ENCODE results near the gene SLC26A6. TPM values are rescaled to one million over a fixed set of nuclear protein-coding genes. Genes with fewer than 3 reads are reported as not detected.

The SLC26A6 gene
- total RNA-seq, 1 experiment from 2014 or later = 44.9 TPM

- TF ChIP-seq EZH2 (IDR thresholded peaks at IDR 0.05; ENCODE audit: low read length, unreplicated experiment) (no peak), EZH2phosphoT487 (IDR thresholded peaks at IDR 0.05; ENCODE audit: borderline replicate concordance, low read length) (no peak)
- TF ChIP-seq, protein P1, sequence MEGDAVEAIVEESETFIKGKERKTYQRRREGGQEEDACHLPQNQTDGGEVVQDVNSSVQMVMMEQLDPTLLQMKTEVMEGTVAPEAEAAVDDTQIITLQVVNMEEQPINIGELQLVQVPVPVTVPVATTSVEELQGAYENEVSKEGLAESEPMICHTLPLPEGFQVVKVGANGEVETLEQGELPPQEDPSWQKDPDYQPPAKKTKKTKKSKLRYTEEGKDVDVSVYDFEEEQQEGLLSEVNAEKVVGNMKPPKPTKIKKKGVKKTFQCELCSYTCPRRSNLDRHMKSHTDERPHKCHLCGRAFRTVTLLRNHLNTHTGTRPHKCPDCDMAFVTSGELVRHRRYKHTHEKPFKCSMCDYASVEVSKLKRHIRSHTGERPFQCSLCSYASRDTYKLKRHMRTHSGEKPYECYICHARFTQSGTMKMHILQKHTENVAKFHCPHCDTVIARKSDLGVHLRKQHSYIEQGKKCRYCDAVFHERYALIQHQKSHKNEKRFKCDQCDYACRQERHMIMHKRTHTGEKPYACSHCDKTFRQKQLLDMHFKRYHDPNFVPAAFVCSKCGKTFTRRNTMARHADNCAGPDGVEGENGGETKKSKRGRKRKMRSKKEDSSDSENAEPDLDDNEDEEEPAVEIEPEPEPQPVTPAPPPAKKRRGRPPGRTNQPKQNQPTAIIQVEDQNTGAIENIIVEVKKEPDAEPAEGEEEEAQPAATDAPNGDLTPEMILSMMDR (conservative IDR thresholded peaks at IDR 0.05; ENCODE audit: low read depth, low read length) = no peak
- H3K9me3 ChIP-seq (ENCODE audit: low read length) = no peaks in the 10 kb centered on the region
- no peaks in the 10 kb centered on the region for H3K36me3 ChIP-seq (ENCODE audit: low read depth, low read length)
- H4K20me1 ChIP-seq (ENCODE audit: low read length) = no peaks in the 10 kb centered on the region
- H3K4me1 ChIP-seq (ENCODE audit: insufficient read depth, low read length) = peaks cover 9% of the 10 kb centered on the region
- ChIA-PET CTCF (no interaction called here), POLR2A (ENCODE audit: unreplicated experiment) (no interaction called here)
- ATAC-seq = no peak
- no peak overlapping the region for H3K4me2 ChIP-seq (ENCODE audit: low read length)
- no peak overlapping the region for H3K4me3 ChIP-seq (ENCODE audit: low read length)
- H3K9ac ChIP-seq (ENCODE audit: low read length) = no peak overlapping the region
- DNase-seq = no peak
- no peaks in the 10 kb centered on the region for H3F3A ChIP-seq (ENCODE audit: low read length, unreplicated experiment)
- H3K79me2 ChIP-seq (ENCODE audit: low read length) = no peaks in the 10 kb centered on the region
- no TSS peak for BruUV-seq (replicated peaks)
- H3K9me2 ChIP-seq (replicated peaks; ENCODE audit: low read length) = no peaks in the 10 kb centered on the region
- intact Hi-C loops (cut with micrococcal nuclease) = no loop called here
- H2AFZ ChIP-seq (ENCODE audit: low read length) = no peak overlapping the region
- no peaks in the 10 kb centered on the region for H3K27me3 ChIP-seq (ENCODE audit: low read length)
- no peak overlapping the region for H3K27ac ChIP-seq (ENCODE audit: low read length)
Observed at GRCh38 chr3:48664929-48665328, 29.7 kb upstream of the SLC26A6 start.

- peaks cover 9% of the 10 kb centered on the region for H3K4me1 ChIP-seq (ENCODE audit: insufficient read depth, low read length)
- no peaks in the 10 kb centered on the region for H3K27me3 ChIP-seq (ENCODE audit: low read length)
- no peaks in the 10 kb centered on the region for H3F3A ChIP-seq (ENCODE audit: low read length, unreplicated experiment)
- ATAC-seq (no peak), DNase-seq (no peak)
- H3K9me3 ChIP-seq (ENCODE audit: low read length) = no peaks in the 10 kb centered on the region
- H3K4me2 ChIP-seq (ENCODE audit: low read length) = peak overlapping the region; percentile 73; the same call in 1 of the 2 replicates
- ChIA-PET POLR2A (ENCODE audit: unreplicated experiment) (no interaction called here), CTCF (interaction anchor here (0.9 to 1.0 kb wide), 2 partner anchors 21 to 29 kb away, joined by 3 to 5 read pairs; partner anchors contain the start of gene SLC26A6)
- no peaks in the 10 kb centered on the region for H4K20me1 ChIP-seq (ENCODE audit: low read length)
- no peaks in the 10 kb centered on the region for H3K9me2 ChIP-seq (replicated peaks; ENCODE audit: low read length)
- intact Hi-C loops (cut with micrococcal nuclease) = no loop called here
- H3K27ac ChIP-seq (ENCODE audit: low read length) = no peak overlapping the region
- no peaks in the 10 kb centered on the region for H3K79me2 ChIP-seq (ENCODE audit: low read length)
- no peak overlapping the region for H3K4me3 ChIP-seq (ENCODE audit: low read length)
- no peaks in the 10 kb centered on the region for H3K36me3 ChIP-seq (ENCODE audit: low read depth, low read length)
- TF ChIP-seq EZH2 (IDR thresholded peaks at IDR 0.05; ENCODE audit: low read length, unreplicated experiment) (no peak), EZH2phosphoT487 (IDR thresholded peaks at IDR 0.05; ENCODE audit: borderline replicate concordance, low read length) (no peak)
- TF ChIP-seq, protein P1 (conservative IDR thresholded peaks at IDR 0.05; ENCODE audit: low read depth, low read length) = no peak
- H2AFZ ChIP-seq (ENCODE audit: low read length) = peak overlapping the region; percentile 62; the same call in 1 of the 2 replicates
- H3K9ac ChIP-seq (ENCODE audit: low read length) = no peak overlapping the region
- no TSS peak for BruUV-seq (replicated peaks)
Observed at GRCh38 chr3:48664313-48664644, 29.0 kb upstream of the SLC26A6 start.

- POLR2A ChIA-PET (ENCODE audit: unreplicated experiment) = no interaction called here
Observed at GRCh38 chr3:48663489-48664312, 28.4 kb upstream of the SLC26A6 start.

More at GRCh38 chr3:48663489-48664312, 28.4 kb upstream of the SLC26A6 start:
- Histone ChIP-seq H3K4me3 (ENCODE audit: low read length) (peak overlapping the region; percentile 66), H4K20me1 (ENCODE audit: low read length) (no peaks in the 10 kb centered on the region), H3K9me3 (ENCODE audit: low read length) (no peaks in the 10 kb centered on the region), H3K36me3 (ENCODE audit: low read depth, low read length) (no peaks in the 10 kb centered on the region), H2AFZ (ENCODE audit: low read length) (peak overlapping the region; percentile 62), H3K4me1 (ENCODE audit: insufficient read depth, low read length) (peaks cover 9% of the 10 kb centered on the region), H3K4me2 (ENCODE audit: low read length) (peak overlapping the region; percentile 73), H3K9me2 (replicated peaks; ENCODE audit: low read length) (no peaks in the 10 kb centered on the region), H3K27ac (ENCODE audit: low read length) (peak overlapping the region; percentile 76), H3F3A (ENCODE audit: low read length, unreplicated experiment) (no peaks in the 10 kb centered on the region), H3K27me3 (ENCODE audit: low read length) (no peaks in the 10 kb centered on the region), H3K9ac (ENCODE audit: low read length) (peak overlapping the region; percentile 58), H3K79me2 (ENCODE audit: low read length) (no peaks in the 10 kb centered on the region)
- intact Hi-C loops (cut with micrococcal nuclease) = loop anchor here (1.0 kb wide), 1 partner anchor 28 kb away; the partner anchor contains the start of gene SLC26A6
- CTCF ChIA-PET = interaction anchor here (0.9 to 1.0 kb wide), 2 partner anchors 21 to 28 kb away, joined by 3 to 5 read pairs; partner anchors contain the start of gene SLC26A6
- TF ChIP-seq EZH2phosphoT487 (IDR thresholded peaks at IDR 0.05; ENCODE audit: borderline replicate concordance, low read length) = peak; percentile 59; the same call in 1 of the 2 replicates
- TF ChIP-seq, protein P1 (conservative IDR thresholded peaks at IDR 0.05; ENCODE audit: low read depth, low read length) = peak; percentile 85
- no peak for TF ChIP-seq EZH2 (IDR thresholded peaks at IDR 0.05; ENCODE audit: low read length, unreplicated experiment)
- DNase-seq = peak; percentile 98
- peak; percentile 88 for ATAC-seq
- BruUV-seq (replicated peaks) = TSS peak; percentile 72
